Stimulated activated memory B cell treated with anti-CD40 and anti-IgM and Interleukin-4, amounts not matched to agents 10 μg/mL and 1 μg/mL and 100 μg/mL, for 72 hours (primary cell): ENCODE results near the gene CAMKMT.
A peak's percentile ranks its signal among the peaks of the same experiment; 100 is the strongest.

Source experiments
- ATAC-seq: fragments of 150-1000 bp; cut with Tn5 transposase; 2 replicates; pipeline ENCODE4 v1.10.0; 2021
- H3K27ac Mint-ChIP-seq: one replicate; pipeline ENCODE4 v1.8.0; 2022; ENCODE audit warnings: mild to moderate bottlenecking, mixed read lengths
- H3K27me3 Mint-ChIP-seq: one replicate; pipeline ENCODE4 v1.8.0; 2022; ENCODE audit warnings: mixed read lengths
- H3K36me3 Mint-ChIP-seq: one replicate; pipeline ENCODE4 v1.8.0; 2022; ENCODE audit warnings: mixed read lengths
- H3K4me1 Mint-ChIP-seq: one replicate; pipeline ENCODE4 v1.8.0; 2022; ENCODE audit warnings: mixed read lengths
- H3K4me3 Mint-ChIP-seq: one replicate; pipeline ENCODE4 v1.8.0; 2022; ENCODE audit warnings: mild to moderate bottlenecking, moderate library complexity, mixed read lengths
- H3K9me3 Mint-ChIP-seq: one replicate; pipeline ENCODE4 v1.8.0; 2022; ENCODE audit warnings: mixed read lengths

Gene CAMKMT

DNA sequence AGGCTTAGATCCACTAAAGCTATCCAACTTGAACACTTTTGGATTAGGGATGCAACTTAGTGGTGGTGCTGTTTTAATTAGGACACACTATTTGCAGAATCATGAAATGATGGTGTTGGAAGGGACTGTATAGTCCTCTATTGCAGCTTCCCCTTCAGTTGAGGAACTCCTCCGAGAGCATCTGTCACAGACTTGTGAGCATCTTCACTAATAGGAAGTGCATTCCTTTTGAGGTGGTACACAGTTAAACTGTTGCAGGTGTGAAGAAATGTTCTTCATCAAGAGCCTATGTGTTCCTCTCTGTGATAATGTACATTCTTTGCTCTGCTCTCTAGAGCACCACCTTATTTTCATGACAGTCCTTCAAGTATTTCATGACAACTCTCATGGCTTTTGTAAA is 197.4 kb downstream of the CAMKMT start:
- Mint-ChIP-seq H3K9me3 (peaks cover 3% of the 10 kb centered on the region), H3K4me3 (no peak overlapping the region), H3K4me1 (peaks cover 5% of the 10 kb centered on the region), H3K36me3 (peaks cover 6% of the 10 kb centered on the region), H3K27me3 (no peaks in the 10 kb centered on the region), H3K27ac (no peak overlapping the region)
- ATAC-seq = no peak

GRCh38 chr2:44560352-44560751 is 198.6 kb downstream of the CAMKMT start:
- Mint-ChIP-seq H3K27ac (peak overlapping the region; percentile 3), H3K4me1 (peaks cover 5% of the 10 kb centered on the region), H3K36me3 (peaks cover 6% of the 10 kb centered on the region), H3K9me3 (no peaks in the 10 kb centered on the region), H3K27me3 (no peaks in the 10 kb centered on the region), H3K4me3 (no peak overlapping the region)
- no peak for ATAC-seq

DNA sequence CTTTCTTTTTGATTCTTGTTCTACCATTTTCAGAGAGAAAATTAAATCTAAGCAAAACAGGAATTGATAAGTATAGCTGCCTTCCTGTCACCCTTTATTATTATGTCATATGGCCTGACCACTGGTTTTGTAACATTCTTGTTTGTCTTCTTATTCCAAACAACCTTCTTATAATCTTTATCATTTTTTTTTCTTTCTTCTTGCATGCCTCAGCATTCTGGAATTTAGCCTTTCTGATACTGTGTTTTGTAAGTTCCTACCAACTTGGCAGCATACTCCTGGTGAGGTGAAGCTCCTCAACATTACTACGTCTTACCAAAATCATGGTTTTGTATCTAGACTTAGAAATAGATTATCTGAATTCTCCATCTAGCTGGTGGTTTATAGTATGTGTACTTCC is 199.2 kb downstream of the CAMKMT start:
- no peaks in the 10 kb centered on the region for H3K9me3 Mint-ChIP-seq
- no peak overlapping the region for H3K4me3 Mint-ChIP-seq
- ATAC-seq = no peak
- peaks cover 5% of the 10 kb centered on the region for H3K4me1 Mint-ChIP-seq
- H3K27me3 Mint-ChIP-seq = no peaks in the 10 kb centered on the region
- H3K27ac Mint-ChIP-seq = peak overlapping the region; percentile 3
- H3K36me3 Mint-ChIP-seq = peaks cover 6% of the 10 kb centered on the region

DNA sequence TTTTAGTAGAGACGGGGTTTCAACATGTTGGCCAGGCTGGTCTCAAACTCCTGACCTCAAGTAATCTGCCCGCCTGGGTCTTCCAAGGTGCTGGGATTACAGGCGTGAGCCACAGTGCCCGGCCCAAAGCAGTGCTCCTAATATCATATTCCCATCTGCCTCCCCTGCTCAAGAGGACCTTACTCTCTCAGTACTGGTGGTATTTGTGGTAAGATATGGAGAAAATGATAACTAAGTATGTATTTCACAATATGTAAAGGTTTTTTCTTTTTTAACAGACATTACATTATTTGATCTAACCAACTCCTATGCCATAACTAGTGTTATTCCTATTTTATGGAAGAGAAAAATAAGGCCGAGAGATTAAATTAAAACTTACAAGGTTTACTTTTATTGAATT is 201.0 kb downstream of the CAMKMT start:
- Mint-ChIP-seq H3K4me3 (no peak overlapping the region), H3K36me3 (peaks cover 6% of the 10 kb centered on the region), H3K4me1 (no peaks in the 10 kb centered on the region), H3K27me3 (no peaks in the 10 kb centered on the region), H3K9me3 (no peaks in the 10 kb centered on the region), H3K27ac (no peak overlapping the region)
- ATAC-seq = no peak

GRCh38 chr2:44564752-44565151 is 203.0 kb downstream of the CAMKMT start:
- no peaks in the 10 kb centered on the region for H3K9me3 Mint-ChIP-seq
- no peaks in the 10 kb centered on the region for H3K27me3 Mint-ChIP-seq
- peaks cover 6% of the 10 kb centered on the region for H3K36me3 Mint-ChIP-seq
- no peak overlapping the region for H3K27ac Mint-ChIP-seq
- no peak overlapping the region for H3K4me3 Mint-ChIP-seq
- H3K4me1 Mint-ChIP-seq = peaks cover 12% of the 10 kb centered on the region
- no peak for ATAC-seq

DNA sequence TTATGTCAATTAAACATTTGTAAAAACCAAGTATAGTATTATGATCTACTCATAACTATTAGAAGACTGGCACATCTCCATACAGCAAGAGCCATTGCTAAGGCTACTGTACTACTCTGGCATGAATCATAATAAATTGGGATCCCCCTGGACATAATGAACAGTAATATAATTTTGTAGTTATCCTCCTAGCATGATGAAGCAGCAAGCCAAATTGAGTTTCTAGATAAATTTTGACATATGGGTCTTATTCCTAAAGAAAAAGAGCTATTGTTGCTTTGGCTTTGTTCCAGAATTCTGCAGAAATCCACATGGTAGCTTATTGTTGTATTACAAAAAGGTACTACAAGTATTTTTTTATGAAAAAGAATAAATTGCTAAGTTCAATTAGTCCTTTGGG is 204.3 kb downstream of the CAMKMT start:
- H3K4me1 Mint-ChIP-seq = peaks cover 18% of the 10 kb centered on the region
- no peak overlapping the region for H3K4me3 Mint-ChIP-seq
- H3K27me3 Mint-ChIP-seq = no peaks in the 10 kb centered on the region
- no peak for ATAC-seq
- H3K27ac Mint-ChIP-seq = no peak overlapping the region
- H3K9me3 Mint-ChIP-seq = no peaks in the 10 kb centered on the region
- peaks cover 6% of the 10 kb centered on the region for H3K36me3 Mint-ChIP-seq

- H3K4me3 Mint-ChIP-seq = no peak overlapping the region
- no peaks in the 10 kb centered on the region for H3K9me3 Mint-ChIP-seq
- no peak overlapping the region for H3K27ac Mint-ChIP-seq
- ATAC-seq = no peak
- no peaks in the 10 kb centered on the region for H3K36me3 Mint-ChIP-seq
- H3K4me1 Mint-ChIP-seq = peaks cover 33% of the 10 kb centered on the region
- no peaks in the 10 kb centered on the region for H3K27me3 Mint-ChIP-seq
Measured at GRCh38 chr2:44569491-44569890, 207.7 kb downstream of the CAMKMT start.

DNA sequence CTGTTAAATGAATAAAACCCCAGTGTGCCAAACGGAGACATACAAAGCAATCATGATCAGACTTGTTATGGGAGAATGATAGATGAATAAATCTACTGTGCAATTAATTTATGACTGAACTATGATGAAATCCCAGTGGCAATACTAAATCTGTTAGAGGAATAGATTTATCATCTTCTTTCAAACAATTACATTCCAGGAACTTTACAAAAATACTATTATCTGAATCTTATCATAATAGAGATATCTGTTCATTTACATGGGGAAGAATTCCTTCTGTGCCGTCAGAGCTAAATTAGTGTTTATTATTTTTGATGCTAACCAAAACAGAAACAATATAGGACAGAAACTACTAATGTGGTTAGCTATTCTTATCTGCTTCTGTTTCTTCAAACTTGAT is 208.5 kb downstream of the CAMKMT start:
- ATAC-seq = no peak
- no peaks in the 10 kb centered on the region for H3K36me3 Mint-ChIP-seq
- H3K9me3 Mint-ChIP-seq = no peaks in the 10 kb centered on the region
- H3K4me1 Mint-ChIP-seq = peaks cover 33% of the 10 kb centered on the region
- H3K4me3 Mint-ChIP-seq = no peak overlapping the region
- no peak overlapping the region for H3K27ac Mint-ChIP-seq
- no peaks in the 10 kb centered on the region for H3K27me3 Mint-ChIP-seq

GRCh38 chr2:44570777-44571176 is 209.0 kb downstream of the CAMKMT start:
- Mint-ChIP-seq H3K27me3 (no peaks in the 10 kb centered on the region), H3K36me3 (no peaks in the 10 kb centered on the region), H3K9me3 (no peaks in the 10 kb centered on the region), H3K4me1 (peaks cover 33% of the 10 kb centered on the region), H3K27ac (peak overlapping the region; percentile 28), H3K4me3 (peak overlapping the region; percentile 14)
- ATAC-seq = no peak

DNA sequence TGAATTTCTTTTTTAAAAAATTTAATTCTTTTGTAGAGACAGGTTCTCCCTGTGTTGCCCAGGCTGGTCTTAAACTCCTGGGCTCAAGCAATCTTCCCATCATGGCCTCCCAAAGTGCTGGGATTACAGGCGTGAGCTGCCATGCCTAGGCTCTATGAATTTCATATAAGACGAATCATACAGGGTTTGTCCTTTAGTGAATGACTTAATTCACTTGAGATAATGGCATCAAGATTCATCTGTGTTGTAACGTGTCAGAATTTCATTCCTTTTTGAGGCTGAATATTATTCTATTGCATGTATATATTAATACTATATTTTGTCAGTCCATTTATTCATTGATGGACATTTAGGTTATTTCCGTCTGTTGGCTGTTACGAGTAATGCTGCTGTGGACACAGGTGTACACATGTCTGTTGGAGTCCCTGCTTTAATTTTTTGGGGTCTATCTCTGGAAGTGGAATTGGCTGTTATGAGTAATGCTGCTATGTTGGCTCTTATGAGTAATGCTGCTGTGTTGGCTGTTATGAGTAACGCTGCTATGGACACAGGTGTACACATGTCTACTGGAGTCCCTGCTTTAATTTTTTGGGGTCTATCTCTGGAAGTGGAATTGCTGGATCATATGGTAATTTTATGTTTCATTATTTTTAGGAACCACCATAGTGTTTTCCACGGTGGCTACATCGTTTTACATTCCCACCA is 210.6 kb downstream of the CAMKMT start:
- no peak overlapping the region for H3K27ac Mint-ChIP-seq
- no peaks in the 10 kb centered on the region for H3K27me3 Mint-ChIP-seq
- H3K9me3 Mint-ChIP-seq = no peaks in the 10 kb centered on the region
- peaks cover 35% of the 10 kb centered on the region for H3K4me1 Mint-ChIP-seq
- H3K4me3 Mint-ChIP-seq = no peak overlapping the region
- H3K36me3 Mint-ChIP-seq = no peaks in the 10 kb centered on the region
- ATAC-seq = peak; percentile 55

- no peak for ATAC-seq
- Mint-ChIP-seq H3K36me3 (no peaks in the 10 kb centered on the region), H3K9me3 (no peaks in the 10 kb centered on the region), H3K4me1 (peaks cover 44% of the 10 kb centered on the region), H3K4me3 (no peak overlapping the region), H3K27me3 (no peaks in the 10 kb centered on the region), H3K27ac (no peak overlapping the region)
Measured at GRCh38 chr2:44573996-44574395, 212.2 kb downstream of the CAMKMT start.

DNA sequence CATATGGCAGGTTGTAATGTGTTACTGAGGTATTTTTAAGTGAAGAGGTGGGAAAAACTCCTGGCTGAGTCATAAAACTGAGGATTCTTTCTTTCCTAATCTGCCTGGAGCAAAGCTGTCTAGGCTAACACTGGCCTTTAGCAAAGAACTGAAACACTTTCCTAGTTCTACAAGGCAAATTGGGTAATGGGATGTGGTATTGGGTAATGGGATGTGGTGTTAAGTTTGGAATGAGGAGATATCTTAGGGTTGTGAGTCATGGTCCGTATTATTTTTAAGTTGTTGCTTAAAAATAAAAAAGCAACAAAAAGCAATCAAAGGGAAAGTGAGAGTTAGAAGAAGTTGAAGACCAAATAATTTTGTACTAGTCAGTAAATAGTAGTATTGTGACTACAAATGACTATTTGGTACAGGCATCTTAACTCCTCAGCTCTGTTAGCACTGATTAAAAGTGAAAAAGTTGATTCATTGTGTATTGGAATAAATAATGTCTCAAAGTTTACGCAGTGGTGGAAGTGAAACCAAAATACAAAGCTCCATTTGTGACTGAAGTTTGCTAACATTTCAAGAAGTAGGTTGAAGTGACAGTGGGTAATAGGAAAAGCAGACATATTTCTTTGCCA is 216.8 kb downstream of the CAMKMT start:
- Mint-ChIP-seq H3K9me3 (no peaks in the 10 kb centered on the region), H3K27ac (peak overlapping the region; percentile 78), H3K4me1 (peaks cover 27% of the 10 kb centered on the region), H3K36me3 (no peaks in the 10 kb centered on the region), H3K4me3 (peak overlapping the region; percentile 48), H3K27me3 (no peaks in the 10 kb centered on the region)
- peak; percentile 85 for ATAC-seq

DNA sequence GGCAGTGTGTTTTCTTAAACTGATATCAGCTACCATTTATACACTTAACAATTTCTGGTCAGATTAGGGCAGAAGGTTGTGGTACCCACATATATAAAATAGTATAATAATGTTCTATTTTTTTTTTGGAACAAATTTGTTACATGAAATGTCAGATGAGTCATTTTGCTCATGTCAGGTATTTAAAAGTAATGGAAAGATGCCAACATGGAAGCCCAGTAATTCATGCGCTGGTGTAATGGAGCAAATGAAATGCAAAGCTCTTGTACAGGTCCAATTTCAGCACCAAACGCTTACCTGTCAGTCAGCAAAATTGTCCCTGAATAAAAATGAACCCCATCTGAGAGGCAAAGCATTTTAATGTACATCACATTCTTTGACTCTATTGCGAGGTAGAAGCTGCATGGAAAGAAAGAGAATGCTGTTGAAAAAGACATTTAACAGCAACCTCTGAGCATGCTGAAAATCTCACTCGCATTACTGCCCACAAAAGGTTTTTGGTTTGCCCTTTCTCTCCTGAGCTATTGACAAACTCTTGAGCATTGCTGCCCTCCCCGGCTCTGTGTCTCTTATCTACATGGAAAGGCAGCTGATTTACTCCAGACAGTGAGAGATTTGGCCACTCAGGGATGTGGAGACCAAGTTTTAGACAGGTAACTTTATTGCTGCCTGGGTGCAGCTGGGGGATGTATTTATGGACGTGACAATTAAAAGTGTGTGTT is 217.5 kb downstream of the CAMKMT start:
- no peak overlapping the region for H3K4me3 Mint-ChIP-seq
- peaks cover 27% of the 10 kb centered on the region for H3K4me1 Mint-ChIP-seq
- H3K27ac Mint-ChIP-seq = peak overlapping the region; percentile 78

DNA sequence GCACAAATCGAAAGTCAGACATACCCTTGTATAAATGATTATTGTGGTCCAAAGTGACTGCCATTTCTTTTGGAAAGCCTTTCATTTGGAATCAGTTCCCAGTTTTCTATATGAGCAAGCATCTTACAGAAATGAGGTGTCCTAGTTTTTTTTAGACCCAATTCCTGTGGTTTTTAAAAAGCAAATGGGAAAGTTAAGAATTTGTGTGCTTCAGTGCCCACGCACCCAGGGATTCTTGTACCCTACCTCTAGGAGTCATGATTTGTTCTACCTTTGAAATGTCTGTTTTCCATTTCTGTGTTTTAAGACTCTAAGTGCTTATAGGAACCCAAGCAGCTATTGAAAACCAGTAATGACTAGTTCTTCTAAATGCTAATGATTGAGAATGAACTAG is 218.1 kb downstream of the CAMKMT start:
- Mint-ChIP-seq H3K4me1 (peaks cover 27% of the 10 kb centered on the region), H3K9me3 (no peaks in the 10 kb centered on the region), H3K27me3 (no peaks in the 10 kb centered on the region), H3K27ac (peak overlapping the region; percentile 78), H3K36me3 (no peaks in the 10 kb centered on the region), H3K4me3 (no peak overlapping the region)
- no peak for ATAC-seq

More for the DNA sequence above, 217.5 kb downstream of the CAMKMT start:
- no peaks in the 10 kb centered on the region for H3K9me3 Mint-ChIP-seq
- no peaks in the 10 kb centered on the region for H3K27me3 Mint-ChIP-seq
- H3K36me3 Mint-ChIP-seq = no peaks in the 10 kb centered on the region
- ATAC-seq = no peak

- no peak for ATAC-seq
- H3K4me3 Mint-ChIP-seq = no peak overlapping the region
- peaks cover 27% of the 10 kb centered on the region for H3K4me1 Mint-ChIP-seq
Measured at GRCh38 chr2:44580875-44581515, 219.2 kb downstream of the CAMKMT start.

More at GRCh38 chr2:44580875-44581515, 219.2 kb downstream of the CAMKMT start:
- H3K27ac Mint-ChIP-seq = no peak overlapping the region
- H3K9me3 Mint-ChIP-seq = no peaks in the 10 kb centered on the region
- no peaks in the 10 kb centered on the region for H3K27me3 Mint-ChIP-seq
- H3K36me3 Mint-ChIP-seq = no peaks in the 10 kb centered on the region
